Measurements from ENCODE around the gene KMT2C.

The KMT2C gene

GRCh38 chr7:152105205-152105604 is 330.6 kb downstream of the KMT2C start:
- H3K36me3 ChIP-seq (ENCODE audit: low read length): no peaks in the 10 kb centered on the region

GRCh38 chr7:152103691-152104090 is 332.1 kb downstream of the KMT2C start:
- Histone ChIP-seq H3K79me2 (ENCODE audit: insufficient read depth, low read length) (no peaks in the 10 kb centered on the region), H3K9me2 (replicated peaks; ENCODE audit: insufficient read depth, low read length) (no peaks in the 10 kb centered on the region), H3K27me3 (ENCODE audit: low read length) (no peaks in the 10 kb centered on the region), H3K4me2 (ENCODE audit: low read depth, low read length, poor library complexity, severe bottlenecking) (no peak overlapping the region), H2AFZ (ENCODE audit: low read depth, low read length, severe bottlenecking) (no peak overlapping the region), H3K9me3 (ENCODE audit: insufficient read depth, low read length) (no peaks in the 10 kb centered on the region), H3K27ac (ENCODE audit: low read depth, low read length) (no peak overlapping the region), H3K36me3 (ENCODE audit: low read length) (no peaks in the 10 kb centered on the region), H4K20me1 (ENCODE audit: low read depth, low read length) (no peaks in the 10 kb centered on the region), H3F3A (ENCODE audit: insufficient read depth) (no peaks in the 10 kb centered on the region), H3K9ac (ENCODE audit: low read length) (no peak overlapping the region), H3K4me3 (ENCODE audit: insufficient read depth, low read length, poor library complexity, severe bottlenecking) (no peak overlapping the region)
- TF ChIP-seq CTCF (IDR thresholded peaks at IDR 0.05; ENCODE audit: insufficient read depth, low read length, poor library complexity, severe bottlenecking): no peak
- TF ChIP-seq EZH2phosphoT487 (conservative IDR thresholded peaks at IDR 0.05; ENCODE audit: low read length): no peak

More at GRCh38 chr7:152105205-152105604, 330.6 kb downstream of the KMT2C start:
- H3K9me3 ChIP-seq (ENCODE audit: insufficient read depth, low read length): no peaks in the 10 kb centered on the region
- H4K20me1 ChIP-seq (ENCODE audit: low read depth, low read length): no peaks in the 10 kb centered on the region
- no peaks in the 10 kb centered on the region for H3F3A ChIP-seq (ENCODE audit: insufficient read depth)
- no peaks in the 10 kb centered on the region for H3K79me2 ChIP-seq (ENCODE audit: insufficient read depth, low read length)
- H3K4me2 ChIP-seq (ENCODE audit: low read depth, low read length, poor library complexity, severe bottlenecking): no peak overlapping the region
- no peak overlapping the region for H3K27ac ChIP-seq (ENCODE audit: low read depth, low read length)
- H3K4me3 ChIP-seq (ENCODE audit: insufficient read depth, low read length, poor library complexity, severe bottlenecking): no peak overlapping the region
- no peak overlapping the region for H3K9ac ChIP-seq (ENCODE audit: low read length)
- H3K9me2 ChIP-seq (replicated peaks; ENCODE audit: insufficient read depth, low read length): no peaks in the 10 kb centered on the region
- no peak overlapping the region for H2AFZ ChIP-seq (ENCODE audit: low read depth, low read length, severe bottlenecking)
- TF ChIP-seq EZH2phosphoT487 (conservative IDR thresholded peaks at IDR 0.05; ENCODE audit: low read length): no peak
- no peak for TF ChIP-seq CTCF (IDR thresholded peaks at IDR 0.05; ENCODE audit: insufficient read depth, low read length, poor library complexity, severe bottlenecking)
- H3K27me3 ChIP-seq (ENCODE audit: low read length): no peaks in the 10 kb centered on the region

GRCh38 chr7:152103066-152103465 is 332.7 kb downstream of the KMT2C start:
- no peak for TF ChIP-seq EZH2phosphoT487 (conservative IDR thresholded peaks at IDR 0.05; ENCODE audit: low read length)
- no peak for TF ChIP-seq CTCF (IDR thresholded peaks at IDR 0.05; ENCODE audit: insufficient read depth, low read length, poor library complexity, severe bottlenecking)
- Histone ChIP-seq H3K27me3 (ENCODE audit: low read length) (no peaks in the 10 kb centered on the region), H3F3A (ENCODE audit: insufficient read depth) (no peaks in the 10 kb centered on the region), H3K4me3 (ENCODE audit: insufficient read depth, low read length, poor library complexity, severe bottlenecking) (no peak overlapping the region), H3K27ac (ENCODE audit: low read depth, low read length) (no peak overlapping the region), H3K9me2 (replicated peaks; ENCODE audit: insufficient read depth, low read length) (no peaks in the 10 kb centered on the region), H3K9ac (ENCODE audit: low read length) (no peak overlapping the region), H4K20me1 (ENCODE audit: low read depth, low read length) (no peaks in the 10 kb centered on the region), H3K4me2 (ENCODE audit: low read depth, low read length, poor library complexity, severe bottlenecking) (no peak overlapping the region), H3K9me3 (ENCODE audit: insufficient read depth, low read length) (no peaks in the 10 kb centered on the region), H3K36me3 (ENCODE audit: low read length) (no peaks in the 10 kb centered on the region), H3K79me2 (ENCODE audit: insufficient read depth, low read length) (no peaks in the 10 kb centered on the region), H2AFZ (ENCODE audit: low read depth, low read length, severe bottlenecking) (no peak overlapping the region)
